Endothelial cell (in vitro differentiated cells): Measurements from ENCODE around the gene CAMSAP1. TPM values are rescaled to one million over a fixed set of nuclear protein-coding genes. Genes with fewer than 3 reads are reported as not detected.

ENCODE experiments used
- DNase-seq: peaks from one replicate; pipeline ENCODE4 v3.0.0; 2021; ENCODE audit warnings: low spot score
- H3K27ac Mint-ChIP-seq: one replicate; pipeline ENCODE4 v1.8.0; 2021; ENCODE audit warnings: mixed read lengths, inconsistent platforms; ENCODE audit not compliant: unreplicated experiment
- H3K27me3 Mint-ChIP-seq: one replicate; pipeline ENCODE4 v1.8.0; 2021; ENCODE audit warnings: mild to moderate bottlenecking, moderate library complexity, mixed read lengths, inconsistent platforms; ENCODE audit not compliant: unreplicated experiment
- H3K36me3 Mint-ChIP-seq: one replicate; pipeline ENCODE4 v1.8.0; 2021; ENCODE audit warnings: mild to moderate bottlenecking, low read depth, mixed read lengths, inconsistent platforms; ENCODE audit not compliant: unreplicated experiment
- H3K4me1 Mint-ChIP-seq: one replicate; pipeline ENCODE4 v1.8.0; 2021; ENCODE audit warnings: mild to moderate bottlenecking, mixed read lengths, inconsistent platforms; ENCODE audit not compliant: unreplicated experiment
- H3K4me3 Mint-ChIP-seq: one replicate; pipeline ENCODE4 v1.8.0; 2021; ENCODE audit warnings: mild to moderate bottlenecking, mixed read lengths, inconsistent platforms; ENCODE audit not compliant: unreplicated experiment
- H3K9me3 Mint-ChIP-seq: one replicate; pipeline ENCODE4 v1.8.0; 2021; ENCODE audit warnings: mixed read lengths, inconsistent platforms; ENCODE audit not compliant: unreplicated experiment
- total RNA-seq: library from RNA; stranded (reverse); fragmentation: NEBNext Ultra II Directional; extraction: Animal tissue kit (Norgen Biotek cat#: 25700); gene quantifications from one replicate; pipeline ENCODE4 v1.2.1, GENCODE V29; 2021; ENCODE audit not compliant: unreplicated experiment
- TF ChIP-seq, protein P1 (sequence below): fragments of 200-600 bp; sonication (generic); IDR thresholded peaks from one replicate; pipeline ENCODE4 v1.5.0; 2021; ENCODE audit warnings: antibody characterized with exemption; ENCODE audit not compliant: unreplicated experiment

CAMSAP1 gene
- total RNA-seq, 1 donor from 2014 or later, result 44.7 TPM

DNA sequence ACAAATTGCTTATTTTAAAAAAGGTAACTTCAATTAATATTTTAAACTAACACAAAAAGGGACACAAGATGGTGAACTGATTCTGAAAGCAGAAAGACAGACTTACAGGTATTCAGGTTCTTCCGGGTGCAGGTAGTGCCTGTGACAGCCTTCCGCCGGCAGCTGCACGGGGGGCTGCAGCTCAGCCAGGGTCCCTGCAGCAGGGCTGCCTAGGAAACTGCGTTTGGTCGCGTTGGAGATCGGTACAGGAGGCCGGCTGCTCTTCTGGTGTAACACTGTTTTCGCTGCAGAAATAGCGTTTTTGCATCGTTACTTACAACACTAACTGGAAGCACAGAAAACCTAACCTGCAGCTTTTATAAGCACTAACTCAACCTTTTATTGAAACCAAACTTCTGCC is 80.0 kb downstream of the CAMSAP1 start:
- DNase-seq, result no peak
- TF ChIP-seq, protein P1, sequence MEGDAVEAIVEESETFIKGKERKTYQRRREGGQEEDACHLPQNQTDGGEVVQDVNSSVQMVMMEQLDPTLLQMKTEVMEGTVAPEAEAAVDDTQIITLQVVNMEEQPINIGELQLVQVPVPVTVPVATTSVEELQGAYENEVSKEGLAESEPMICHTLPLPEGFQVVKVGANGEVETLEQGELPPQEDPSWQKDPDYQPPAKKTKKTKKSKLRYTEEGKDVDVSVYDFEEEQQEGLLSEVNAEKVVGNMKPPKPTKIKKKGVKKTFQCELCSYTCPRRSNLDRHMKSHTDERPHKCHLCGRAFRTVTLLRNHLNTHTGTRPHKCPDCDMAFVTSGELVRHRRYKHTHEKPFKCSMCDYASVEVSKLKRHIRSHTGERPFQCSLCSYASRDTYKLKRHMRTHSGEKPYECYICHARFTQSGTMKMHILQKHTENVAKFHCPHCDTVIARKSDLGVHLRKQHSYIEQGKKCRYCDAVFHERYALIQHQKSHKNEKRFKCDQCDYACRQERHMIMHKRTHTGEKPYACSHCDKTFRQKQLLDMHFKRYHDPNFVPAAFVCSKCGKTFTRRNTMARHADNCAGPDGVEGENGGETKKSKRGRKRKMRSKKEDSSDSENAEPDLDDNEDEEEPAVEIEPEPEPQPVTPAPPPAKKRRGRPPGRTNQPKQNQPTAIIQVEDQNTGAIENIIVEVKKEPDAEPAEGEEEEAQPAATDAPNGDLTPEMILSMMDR, result no peak
- Mint-ChIP-seq H3K27ac (no peak overlapping the region), H3K4me1 (no peaks in the 10 kb centered on the region), H3K9me3 (no peaks in the 10 kb centered on the region), H3K36me3 (peaks cover 26% of the 10 kb centered on the region), H3K4me3 (no peak overlapping the region), H3K27me3 (peaks cover 4% of the 10 kb centered on the region)

GRCh38 chr9:135826188-135826545 is 81.2 kb downstream of the CAMSAP1 start:
- H3K9me3 Mint-ChIP-seq, result no peaks in the 10 kb centered on the region
- no peak overlapping the region for H3K27ac Mint-ChIP-seq
- no peak overlapping the region for H3K4me3 Mint-ChIP-seq
- H3K27me3 Mint-ChIP-seq, result peaks cover 4% of the 10 kb centered on the region
- peaks cover 36% of the 10 kb centered on the region for H3K36me3 Mint-ChIP-seq
- H3K4me1 Mint-ChIP-seq, result no peaks in the 10 kb centered on the region
- DNase-seq, result no peak
- TF ChIP-seq, protein P1, result no peak

GRCh38 chr9:135825435-135826187 is 81.7 kb downstream of the CAMSAP1 start:
- TF ChIP-seq, protein P1, result no peak
- H3K4me3 Mint-ChIP-seq, result no peak overlapping the region
- H3K27ac Mint-ChIP-seq, result no peak overlapping the region
- peaks cover 36% of the 10 kb centered on the region for H3K36me3 Mint-ChIP-seq
- no peak for DNase-seq
- no peaks in the 10 kb centered on the region for H3K9me3 Mint-ChIP-seq
- peaks cover 4% of the 10 kb centered on the region for H3K27me3 Mint-ChIP-seq
- H3K4me1 Mint-ChIP-seq, result no peaks in the 10 kb centered on the region

DNA sequence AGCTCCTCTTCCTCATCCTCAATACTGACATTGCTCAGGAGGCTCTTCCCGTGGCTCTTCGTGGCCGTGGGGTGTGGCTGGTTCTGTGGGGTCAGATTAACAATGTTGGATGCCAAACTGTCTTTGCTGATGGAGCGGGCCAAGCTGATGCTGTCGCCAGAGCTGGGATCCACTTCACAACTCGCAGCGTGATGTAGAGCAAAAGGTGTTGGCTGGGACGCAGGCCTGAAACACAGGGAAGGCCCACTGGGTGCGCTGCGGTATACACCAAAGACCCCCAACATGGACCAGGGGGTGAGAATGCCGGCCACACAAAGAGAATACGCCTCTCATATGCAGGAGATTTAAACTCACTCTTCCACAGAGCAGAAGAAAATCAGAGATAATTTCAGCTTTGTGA is 84.3 kb downstream of the CAMSAP1 start:
- TF ChIP-seq, protein P1, result no peak
- H3K36me3 Mint-ChIP-seq, result peaks cover 47% of the 10 kb centered on the region
- DNase-seq, result no peak
- peak overlapping the region; percentile 52 for H3K4me3 Mint-ChIP-seq
- no peaks in the 10 kb centered on the region for H3K4me1 Mint-ChIP-seq
- peaks cover 5% of the 10 kb centered on the region for H3K27me3 Mint-ChIP-seq
- no peaks in the 10 kb centered on the region for H3K9me3 Mint-ChIP-seq
- H3K27ac Mint-ChIP-seq, result no peak overlapping the region

DNA sequence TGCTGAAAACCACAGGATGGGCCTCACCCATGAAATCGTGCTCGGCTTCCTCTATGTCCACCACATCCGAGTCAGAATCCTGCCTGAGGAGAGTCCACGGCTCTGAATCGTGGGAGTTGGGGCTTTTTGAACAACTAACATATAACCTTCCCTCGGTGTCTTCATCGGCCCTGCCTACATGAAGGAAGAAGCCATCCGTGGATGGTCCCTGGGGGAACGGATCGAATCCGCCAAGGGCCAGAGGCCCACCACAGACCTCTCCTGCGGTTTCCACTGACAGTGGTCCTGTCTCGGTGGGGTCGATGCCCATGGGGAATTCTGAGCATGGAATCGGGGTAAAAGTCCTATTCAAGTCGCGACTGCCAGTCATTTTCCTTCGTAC is 85.0 kb downstream of the CAMSAP1 start:
- Mint-ChIP-seq H3K36me3 (peaks cover 47% of the 10 kb centered on the region), H3K27ac (no peak overlapping the region), H3K27me3 (peaks cover 5% of the 10 kb centered on the region), H3K4me3 (peak overlapping the region; percentile 72), H3K9me3 (no peaks in the 10 kb centered on the region), H3K4me1 (no peaks in the 10 kb centered on the region)
- TF ChIP-seq, protein P1, result no peak
- no peak for DNase-seq
